ENCODE measurements around the gene MRPL14. TPM values are rescaled to one million over a fixed set of nuclear protein-coding genes. Genes with fewer than 3 reads are reported as not detected.

MRPL14 gene
- total RNA-seq, 2 donors from 2014 or later: 44.1 to 45.9 TPM

DNA sequence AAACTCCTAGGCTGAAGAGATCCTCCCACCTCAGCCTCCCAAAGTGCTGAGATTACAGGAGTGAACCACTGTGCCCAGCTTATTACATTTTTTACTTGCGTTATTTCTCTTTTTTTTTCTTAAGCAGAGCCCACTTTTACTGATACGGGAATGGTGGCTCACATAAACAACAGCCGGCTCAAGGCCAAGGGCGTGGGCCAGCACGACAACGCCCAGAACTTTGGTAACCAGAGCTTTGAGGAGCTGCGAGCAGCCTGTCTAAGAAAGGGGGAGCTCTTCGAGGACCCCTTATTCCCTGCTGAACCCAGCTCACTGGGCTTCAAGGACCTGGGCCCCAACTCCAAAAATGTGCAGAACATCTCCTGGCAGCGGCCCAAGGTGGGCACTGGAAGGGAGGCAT is 41.9 kb upstream of the MRPL14 start:
- no peak overlapping the region for H3K4me3 ChIP-seq
- no peaks in the 10 kb centered on the region for H3K27me3 ChIP-seq
- no peaks in the 10 kb centered on the region for H3K36me3 ChIP-seq
- no peak overlapping the region for H3K27ac ChIP-seq
- peaks cover 0 to 4% of the 10 kb centered on the region in 2 donors for H3K4me1 ChIP-seq
- TF ChIP-seq, protein P1, sequence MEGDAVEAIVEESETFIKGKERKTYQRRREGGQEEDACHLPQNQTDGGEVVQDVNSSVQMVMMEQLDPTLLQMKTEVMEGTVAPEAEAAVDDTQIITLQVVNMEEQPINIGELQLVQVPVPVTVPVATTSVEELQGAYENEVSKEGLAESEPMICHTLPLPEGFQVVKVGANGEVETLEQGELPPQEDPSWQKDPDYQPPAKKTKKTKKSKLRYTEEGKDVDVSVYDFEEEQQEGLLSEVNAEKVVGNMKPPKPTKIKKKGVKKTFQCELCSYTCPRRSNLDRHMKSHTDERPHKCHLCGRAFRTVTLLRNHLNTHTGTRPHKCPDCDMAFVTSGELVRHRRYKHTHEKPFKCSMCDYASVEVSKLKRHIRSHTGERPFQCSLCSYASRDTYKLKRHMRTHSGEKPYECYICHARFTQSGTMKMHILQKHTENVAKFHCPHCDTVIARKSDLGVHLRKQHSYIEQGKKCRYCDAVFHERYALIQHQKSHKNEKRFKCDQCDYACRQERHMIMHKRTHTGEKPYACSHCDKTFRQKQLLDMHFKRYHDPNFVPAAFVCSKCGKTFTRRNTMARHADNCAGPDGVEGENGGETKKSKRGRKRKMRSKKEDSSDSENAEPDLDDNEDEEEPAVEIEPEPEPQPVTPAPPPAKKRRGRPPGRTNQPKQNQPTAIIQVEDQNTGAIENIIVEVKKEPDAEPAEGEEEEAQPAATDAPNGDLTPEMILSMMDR (IDR thresholded peaks at IDR 0.05): no peak
- DNase-seq (ENCODE audit: low spot score): peak; percentile 65
- H3K9me3 ChIP-seq: no peaks in the 10 kb centered on the region

DNA sequence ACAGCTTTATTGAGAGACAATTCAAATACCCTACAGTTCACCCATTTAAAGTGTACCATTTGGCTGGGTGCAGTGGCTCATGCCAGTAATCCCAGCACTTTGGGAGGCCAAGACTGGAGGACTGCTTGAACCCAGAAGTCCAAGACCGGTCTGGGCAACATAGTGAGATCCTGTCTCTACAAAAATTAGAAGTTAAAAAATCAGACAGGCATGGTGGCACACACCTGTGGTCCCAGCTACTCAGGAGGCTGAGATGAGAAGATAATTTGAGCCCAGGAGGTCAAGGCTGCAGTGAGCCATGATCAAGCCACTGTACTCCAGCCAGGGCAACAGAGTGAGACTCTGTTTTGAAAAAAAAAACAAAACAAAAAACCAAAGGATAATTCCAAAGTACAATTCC is 40.3 kb upstream of the MRPL14 start:
- H3K36me3 ChIP-seq: no peaks in the 10 kb centered on the region
- no peak overlapping the region for H3K4me3 ChIP-seq
- DNase-seq (ENCODE audit: low spot score): no peak
- no peak overlapping the region for H3K27ac ChIP-seq
- H3K27me3 ChIP-seq: no peaks in the 10 kb centered on the region
- no peaks in the 10 kb centered on the region for H3K9me3 ChIP-seq
- TF ChIP-seq, protein P1 (IDR thresholded peaks at IDR 0.05): no peak
- no peaks in the 10 kb centered on the region for H3K4me1 ChIP-seq

DNA sequence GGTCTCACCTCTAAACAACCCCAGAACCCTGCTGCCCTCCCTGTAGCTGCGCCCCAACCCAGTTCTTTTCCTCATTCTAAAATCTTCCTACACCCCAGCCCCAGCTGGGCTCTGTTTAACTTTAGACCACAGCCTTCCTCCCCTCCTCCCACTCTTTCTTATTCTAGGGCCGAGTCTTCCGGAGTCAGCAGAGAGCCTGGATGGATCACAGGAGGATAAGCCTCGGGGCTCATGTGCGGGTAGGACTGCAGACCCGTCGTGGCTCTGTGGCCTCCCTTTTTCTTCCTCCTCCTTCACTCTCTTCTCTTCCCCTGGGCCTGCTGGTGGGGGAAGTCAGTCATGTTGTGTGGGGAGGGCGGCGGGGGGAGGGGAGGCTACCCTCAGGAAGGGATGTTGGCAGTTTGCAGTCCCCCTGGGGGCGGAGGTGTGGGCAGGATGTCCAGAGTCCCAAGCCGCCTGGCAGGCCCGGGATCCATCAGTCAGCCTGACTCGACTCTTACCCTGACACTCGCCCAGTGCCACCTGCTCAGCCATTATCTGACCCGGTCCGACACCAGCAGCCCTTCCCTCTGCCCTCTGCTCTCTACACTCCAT is 39.4 kb upstream of the MRPL14 start:
- DNase-seq (ENCODE audit: low spot score): no peak
- Histone ChIP-seq H3K4me3 (no peak overlapping the region), H3K4me1 (no peaks in the 10 kb centered on the region)

DNA sequence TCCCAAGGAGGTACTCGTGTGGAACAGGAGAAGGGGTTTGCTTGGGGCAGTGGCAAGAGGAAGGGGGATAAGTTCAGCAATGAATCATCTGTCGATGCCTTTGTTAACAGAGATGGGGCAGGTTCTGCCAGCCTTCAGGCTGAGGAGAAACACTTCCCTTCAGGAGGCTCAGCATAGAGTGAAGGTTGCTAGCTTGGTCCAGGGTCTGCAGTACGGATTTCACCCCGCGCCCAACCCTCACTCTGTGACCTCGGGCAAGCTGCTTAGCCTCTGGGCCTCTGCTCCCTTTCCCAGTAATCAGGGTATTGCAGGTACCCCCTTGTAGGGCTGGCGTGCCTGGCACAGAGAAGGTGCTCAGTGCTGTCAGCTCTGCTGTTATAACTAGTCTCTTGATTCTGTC is 38.9 kb upstream of the MRPL14 start:
- H3K4me1 ChIP-seq: no peaks in the 10 kb centered on the region
- no peak overlapping the region for H3K27ac ChIP-seq
- H3K36me3 ChIP-seq: no peaks in the 10 kb centered on the region
- TF ChIP-seq, protein P1 (IDR thresholded peaks at IDR 0.05): no peak
- no peaks in the 10 kb centered on the region for H3K9me3 ChIP-seq
- no peaks in the 10 kb centered on the region for H3K27me3 ChIP-seq
- no peak for DNase-seq (ENCODE audit: low spot score)
- no peak overlapping the region for H3K4me3 ChIP-seq

More for the DNA sequence above, 39.4 kb upstream of the MRPL14 start:
- no peaks in the 10 kb centered on the region for H3K27me3 ChIP-seq
- TF ChIP-seq, protein P1 (IDR thresholded peaks at IDR 0.05): no peak
- no peaks in the 10 kb centered on the region for H3K36me3 ChIP-seq
- H3K9me3 ChIP-seq: no peaks in the 10 kb centered on the region
- H3K27ac ChIP-seq: no peak overlapping the region

DNA sequence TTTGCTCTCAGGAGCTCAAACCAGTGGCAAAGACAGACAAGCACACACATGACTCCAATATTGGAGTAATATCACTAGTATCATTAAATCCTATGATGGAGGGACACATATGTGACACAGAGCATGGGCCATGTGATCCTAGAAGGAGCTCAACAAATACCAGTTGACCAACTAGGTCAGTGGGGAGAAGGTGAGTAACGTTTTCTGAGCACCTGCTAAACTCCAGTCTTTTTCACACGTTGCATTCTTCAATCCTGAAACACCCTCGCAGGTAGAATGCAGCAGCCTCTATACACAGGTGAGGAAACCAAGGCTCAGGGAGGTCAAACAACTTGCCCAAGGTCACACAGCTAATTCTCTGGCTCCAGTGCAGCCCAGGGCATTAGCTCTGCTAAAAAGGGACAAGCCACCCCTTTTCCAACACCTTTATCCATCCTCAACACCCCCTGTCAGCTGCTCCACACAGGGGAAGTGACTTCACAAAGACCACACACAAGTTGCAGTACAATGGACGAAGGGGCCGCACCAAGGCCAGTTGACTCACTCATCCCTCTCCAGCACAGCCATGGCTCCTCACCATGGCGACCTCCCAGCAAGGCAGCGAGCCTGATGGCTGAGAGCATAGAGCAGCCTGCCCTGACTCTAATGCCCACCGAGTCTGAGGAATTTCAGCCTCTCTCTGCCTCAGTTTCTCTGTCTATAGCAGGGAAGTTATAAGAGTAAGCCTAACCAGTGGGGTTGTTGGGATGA is 35.8 kb upstream of the MRPL14 start:
- no peak for DNase-seq (ENCODE audit: low spot score)
- Histone ChIP-seq H3K4me1 (no peaks in the 10 kb centered on the region), H3K36me3 (no peaks in the 10 kb centered on the region), H3K4me3 (no peak overlapping the region), H3K27me3 (no peaks in the 10 kb centered on the region), H3K9me3 (no peaks in the 10 kb centered on the region), H3K27ac (no peak overlapping the region)
- TF ChIP-seq, protein P1 (IDR thresholded peaks at IDR 0.05): no peak
